Heart left ventricle (tissue), 13 donors: ENCODE measurements around the gene MRPL49.

ENCODE experiments used
- CTCF ChIP-seq, 12 donors: fragments of 200-600 bp; sonication (generic) in 4 of 12; IDR thresholded peaks; one replicate each; pipeline versions ENCODE4 v1.5.0 to v1.8.0; 2018 to 2022; ENCODE audit warnings: antibody characterized with exemption in 12 of 12, mild to moderate bottlenecking in 5 of 12
- POLR2A ChIP-seq, 2 donors: fragments of 450-650 bp; IDR thresholded peaks; one replicate each; pipeline ENCODE4 v1.6.1; 2017; ENCODE audit warnings: antibody characterized with exemption in 2 of 2, mild to moderate bottlenecking in 2 of 2, moderate library complexity in 2 of 2
- donor health status: ischemic (EF 13 %, LVEDD 7.1; RV severe dilation, severe dysfunction).
- donor health status: DM: no; HTN: yes; CAD: no.
- donor health status: DM: no; HTN: no; CAD: no.
- donor health status: ischemic (EF 25% LVEDD 6.9; RV normal size, moderate dysfunction).
- donor health status: ischemic (EF 25% LVEDD 5.7; RV mildly dilated, moderate dysfunction).
- donor health status: ischemic (EF 35%, LVEDD 5.7; RV mildly dilated, moderate dysfunction).
- donor health status: nonischemic (EF 11% LVEDD 7.7; RV severe dilation, severe dysfunction).
- donor health status: DM: yes; HTN: yes; CAD: no.
- donor health status: PGD.
- donor health status: ischemic (EF 29% LVEDD 5.4; RV normal size, mild dysfunction).
- donor health status: nonischemic (EF 23%, LVEDD 6.1; RV moderate dilation, normal function).

- no peak for TF ChIP-seq CTCF (IDR thresholded peaks at IDR 0.05)
- no peak for TF ChIP-seq POLR2A (IDR thresholded peaks at IDR 0.05)
Observed at GRCh38 chr11:65077451-65077850, 44.7 kb upstream of the MRPL49 start.
